Stimulated activated CD8-positive, alpha-beta memory T cell treated with anti-CD3 and anti-CD28 coated beads, Interleukin-15, amount 100 ng/mL, for 4 hours (primary cell): ENCODE measurements around the gene MAP4K1.

ENCODE experiments used
- DNase-seq, 2 donors: peaks; one replicate each; pipeline ENCODE4 v3.0.0-alpha.2; 2020; ENCODE audit warnings: low read depth in 2 of 2

The MAP4K1 gene

DNA sequence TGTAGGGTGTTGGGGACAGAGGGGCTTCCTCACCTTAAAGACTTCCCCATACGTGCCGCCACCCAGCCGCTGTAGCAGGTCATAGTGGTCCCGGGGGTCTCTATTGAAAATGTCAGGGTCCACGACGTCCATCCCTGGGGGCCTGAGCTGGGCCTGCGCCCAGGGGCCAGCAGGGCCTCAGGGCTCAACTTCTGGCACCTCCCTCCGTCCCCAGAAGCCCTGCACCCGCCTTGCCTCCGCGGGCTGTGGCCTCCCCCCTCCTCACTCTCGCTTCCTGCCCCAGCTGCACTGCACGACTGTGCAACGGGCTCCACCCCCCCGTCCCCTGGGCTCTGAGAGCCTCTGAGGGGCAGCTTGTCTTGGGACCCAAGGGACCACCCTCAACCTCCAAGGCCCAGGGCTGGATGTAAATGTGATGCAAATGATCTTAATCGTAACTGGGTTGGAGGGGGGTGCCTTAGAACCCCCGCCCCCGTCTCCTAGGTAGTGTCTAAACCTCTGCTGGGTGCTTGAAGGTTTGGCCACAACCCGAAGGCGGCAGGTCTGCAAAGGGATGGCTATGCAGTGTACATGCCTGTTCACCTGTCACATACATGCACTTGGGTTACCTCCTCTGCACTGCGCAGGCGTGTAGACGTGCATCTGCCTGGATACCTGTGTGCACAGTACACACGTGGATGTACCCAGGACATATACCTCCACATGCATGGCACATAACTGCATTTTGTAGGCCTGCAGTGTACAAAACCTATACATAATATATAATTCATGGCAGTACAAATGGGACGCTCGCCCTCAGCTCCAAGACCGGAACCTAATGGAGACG lies at the start of gene MAP4K1:
MAP4K1 (minus strand) TSS at position 190 of the 826 bp plus-strand sequence; CDS start at position 132, 58 bp downstream.
- DNase-seq: peak; percentile 36 to 44

- DNase-seq: no peak
Observed at GRCh38 chr19:38666663-38667511, 49.1 kb upstream of the MAP4K1 start.

GRCh38 chr19:38665950-38666662 lies 48.4 kb upstream of the MAP4K1 start:
- DNase-seq: no peak

- DNase-seq: no peak
Observed at GRCh38 chr19:38665219-38665931, 47.6 kb upstream of the MAP4K1 start.

- DNase-seq: no peak
Observed at GRCh38 chr19:38664503-38665211, 46.9 kb upstream of the MAP4K1 start.

DNA sequence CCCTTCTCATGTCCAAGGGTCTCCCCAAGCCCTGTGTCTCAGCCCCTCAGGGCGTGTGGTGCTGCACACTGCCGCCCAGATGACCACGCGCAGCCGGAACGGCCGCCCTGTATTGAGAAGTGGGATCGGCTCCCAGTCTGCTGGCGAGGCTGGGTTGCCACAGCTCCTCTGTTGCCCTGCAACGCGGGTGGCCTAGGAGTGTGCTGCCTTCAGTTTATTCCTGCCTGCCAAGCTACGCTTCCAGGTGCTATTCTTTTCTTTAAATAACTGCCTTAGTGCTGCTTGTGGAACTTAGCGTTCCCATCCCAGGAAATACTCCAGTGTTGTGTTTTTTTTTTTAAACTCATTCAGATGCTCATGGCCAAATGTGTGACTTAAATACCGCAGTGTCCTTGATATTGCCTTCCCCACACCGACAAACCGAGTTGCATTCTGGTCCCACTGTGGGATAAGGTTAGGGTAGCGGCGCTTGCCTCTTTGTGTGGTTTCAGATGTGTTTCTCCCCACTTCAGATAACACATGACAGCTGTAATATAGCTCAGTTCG lies 46.3 kb upstream of the MAP4K1 start:
- no peak for DNase-seq

- no peak for DNase-seq
Observed at GRCh38 chr19:38663156-38663651, 45.5 kb upstream of the MAP4K1 start.

DNA sequence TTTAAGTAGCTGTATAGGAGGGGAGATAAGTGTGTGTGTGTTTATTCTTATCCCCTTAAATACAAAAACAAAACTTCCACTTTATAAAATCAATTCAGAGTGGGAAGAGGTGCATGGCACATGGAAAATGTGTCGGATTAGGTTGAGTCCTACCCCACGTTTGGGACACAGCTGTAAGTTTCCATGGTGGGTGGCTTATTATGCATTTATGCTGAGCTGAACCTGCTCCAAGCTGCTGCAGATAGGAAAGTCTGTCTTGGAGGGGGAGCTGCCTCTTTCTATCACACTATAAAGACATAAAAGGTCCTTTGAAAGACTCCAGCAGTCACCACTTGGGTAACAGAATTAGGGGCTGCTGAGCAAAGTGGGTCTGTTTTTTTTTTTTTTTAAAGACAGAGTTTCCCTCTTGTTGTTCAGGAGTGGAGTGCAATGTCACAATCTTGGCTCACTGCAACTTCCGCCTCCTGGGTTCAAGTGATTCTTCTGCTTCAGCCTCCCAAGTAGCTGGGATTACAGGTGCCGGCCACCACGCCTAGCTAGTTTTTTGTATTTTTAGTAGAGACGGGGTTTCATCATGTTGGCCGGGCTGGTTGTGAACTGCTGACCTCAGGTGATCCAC lies 44.9 kb upstream of the MAP4K1 start:
- no peak for DNase-seq

GRCh38 chr19:38661996-38662395 lies 44.2 kb upstream of the MAP4K1 start:
- DNase-seq: no peak

GRCh38 chr19:38661136-38661535 lies 43.4 kb upstream of the MAP4K1 start:
- DNase-seq: no peak

GRCh38 chr19:38660724-38661123 lies 43.0 kb upstream of the MAP4K1 start:
- DNase-seq: no peak

GRCh38 chr19:38658462-38659306 lies 40.9 kb upstream of the MAP4K1 start:
- DNase-seq: no peak

GRCh38 chr19:38657633-38658222 lies 40.0 kb upstream of the MAP4K1 start:
- DNase-seq: no peak

- no peak for DNase-seq
Observed at GRCh38 chr19:38656171-38656981, 38.6 kb upstream of the MAP4K1 start.

- DNase-seq: peak in 1 of 2 donors; percentile 10
Observed at GRCh38 chr19:38655148-38655824, 37.5 kb upstream of the MAP4K1 start.

- no peak for DNase-seq
Observed at GRCh38 chr19:38654628-38655055, 36.9 kb upstream of the MAP4K1 start.

DNA sequence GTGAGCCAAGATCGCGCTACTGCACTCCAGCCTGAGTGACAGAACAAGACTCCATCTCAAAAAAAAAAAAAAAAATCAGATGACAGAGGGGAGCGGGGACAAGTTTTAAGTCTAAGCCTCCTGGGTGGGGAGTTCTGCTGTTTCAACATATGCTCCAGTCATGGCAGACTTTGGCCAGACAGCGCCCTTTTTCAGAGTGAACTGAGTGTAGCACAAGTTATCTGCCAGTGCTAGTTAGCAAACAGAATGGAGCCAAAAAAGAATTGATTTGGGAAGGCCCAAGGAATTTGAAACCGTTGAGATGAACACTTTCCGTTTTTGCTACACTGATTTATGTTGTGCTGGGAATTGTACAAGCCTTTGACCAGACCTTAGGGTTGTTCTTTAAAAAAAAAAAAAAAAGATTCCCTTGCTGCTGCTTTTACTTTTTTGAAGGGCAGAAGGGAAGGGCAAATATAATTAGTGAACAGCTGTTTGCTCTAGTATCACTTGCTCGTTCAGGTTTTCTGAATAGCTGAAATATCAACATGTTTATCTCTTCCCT lies 35.3 kb upstream of the MAP4K1 start:
- no peak for DNase-seq
